GM11168 (cell line): Measurements from ENCODE around the gene CMSS1.

Experiments
- in situ Hi-C: fragments of 300-500 bp; cut with MboI; formaldehyde crosslinking; loops from one replicate; pipeline ENCODE4 v1.12.0; 2022; ENCODE audit warnings: low sequenced_read_pairs; ENCODE audit not compliant: unreplicated experiment

The CMSS1 gene

DNA sequence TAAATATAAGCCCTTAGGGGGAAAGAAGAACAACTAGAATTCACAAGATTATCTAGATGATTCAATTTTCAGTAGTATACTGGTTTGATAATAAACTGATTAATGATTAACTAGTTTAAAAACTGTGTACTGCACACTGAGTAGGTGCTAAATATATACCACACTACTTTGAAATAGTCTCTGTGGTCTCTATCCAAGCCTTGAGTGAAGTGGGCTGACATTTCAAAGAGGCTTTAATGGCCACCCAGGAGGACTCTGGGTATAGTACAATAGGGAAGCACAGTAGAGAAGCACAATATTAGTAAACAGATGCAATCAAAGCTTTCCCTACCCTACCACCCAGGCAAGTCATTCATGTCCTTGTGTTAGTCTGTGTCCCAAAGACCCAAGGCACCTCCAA, 249.9 kb downstream of the CMSS1 start:
- in situ Hi-C loops: loop anchor here (5.0 kb wide), 1 partner anchor 185 kb away; no protein-coding TSS in a partner anchor

DNA sequence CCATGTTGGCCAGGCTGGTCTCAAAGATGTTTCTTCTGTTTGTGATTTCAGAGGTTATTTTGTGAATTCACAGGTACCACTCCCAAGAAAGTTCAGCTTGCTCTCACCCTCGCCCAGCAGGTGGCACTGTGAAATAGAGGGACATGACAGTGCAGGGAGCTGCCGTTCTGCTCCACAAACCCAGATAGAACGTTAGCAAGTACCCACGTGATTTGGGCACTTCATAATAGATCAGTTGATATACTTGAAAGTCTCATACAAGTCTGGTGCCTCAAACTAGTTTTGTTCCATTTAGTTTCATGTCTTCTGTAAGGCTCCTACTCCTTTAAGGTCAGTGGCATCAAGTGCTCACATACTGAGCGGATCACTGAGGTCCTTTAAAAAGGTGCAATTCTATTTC, 251.2 kb downstream of the CMSS1 start:
- in situ Hi-C loops: loop anchor here (5.0 kb wide), 1 partner anchor 183 kb away; no protein-coding TSS in a partner anchor

DNA sequence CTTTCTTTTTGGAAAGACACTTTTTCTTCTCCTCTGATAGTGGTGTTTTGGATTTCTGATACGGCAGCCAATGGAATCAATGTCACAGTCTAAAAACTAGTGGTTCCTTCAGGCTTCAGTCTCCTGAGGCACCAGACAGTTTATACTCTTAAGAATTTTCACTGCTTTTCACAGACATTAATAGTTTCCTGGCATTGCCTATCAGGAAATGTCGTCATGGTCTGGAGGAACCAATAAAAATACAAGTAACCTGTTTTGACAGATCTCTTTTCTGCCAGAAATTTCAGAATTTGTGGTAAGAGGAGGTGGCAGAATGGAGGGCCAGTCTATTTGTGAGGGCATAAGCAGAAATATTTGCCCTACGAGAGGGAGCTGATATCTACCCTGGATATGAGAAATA, 251.8 kb downstream of the CMSS1 start:
- in situ Hi-C loops: loop anchor here (5.0 kb wide), 1 partner anchor 183 kb away; no protein-coding TSS in a partner anchor

DNA sequence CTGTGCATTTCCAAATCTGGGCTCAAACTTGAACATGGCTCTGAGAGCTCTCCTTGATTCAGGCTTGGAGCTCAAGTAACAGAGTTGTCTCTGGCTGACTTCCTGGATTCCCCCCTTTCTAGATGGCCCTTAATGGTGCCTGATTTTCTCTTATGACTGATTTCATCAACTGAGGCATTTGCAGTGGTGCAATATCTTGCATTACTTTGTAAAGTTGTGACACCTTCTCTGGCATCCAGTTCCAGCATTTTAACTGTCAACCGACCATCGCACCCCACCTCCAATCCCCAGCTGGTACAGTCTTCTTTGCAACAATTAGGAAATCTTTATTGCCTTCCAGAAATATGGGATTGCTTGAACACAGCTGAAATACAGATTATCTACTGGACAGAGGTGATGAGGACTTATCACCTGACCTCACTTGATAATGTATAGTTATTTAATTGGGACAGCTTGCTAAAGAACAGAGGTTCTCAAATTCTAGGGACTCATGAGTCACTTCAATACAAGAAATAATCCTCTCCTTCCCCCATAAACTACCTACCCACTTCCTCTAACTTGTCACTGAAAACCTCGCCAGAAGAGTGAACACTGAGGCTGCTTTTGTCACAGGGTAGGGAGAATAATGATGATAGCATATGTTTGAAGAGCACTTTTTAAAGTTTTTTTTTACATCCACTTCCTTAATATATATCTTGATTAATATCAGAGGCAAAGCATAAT, 254.8 kb downstream of the CMSS1 start:
- in situ Hi-C loops: loop anchor here (10.0 kb wide), 1 partner anchor 238 kb away; no protein-coding TSS in a partner anchor

DNA sequence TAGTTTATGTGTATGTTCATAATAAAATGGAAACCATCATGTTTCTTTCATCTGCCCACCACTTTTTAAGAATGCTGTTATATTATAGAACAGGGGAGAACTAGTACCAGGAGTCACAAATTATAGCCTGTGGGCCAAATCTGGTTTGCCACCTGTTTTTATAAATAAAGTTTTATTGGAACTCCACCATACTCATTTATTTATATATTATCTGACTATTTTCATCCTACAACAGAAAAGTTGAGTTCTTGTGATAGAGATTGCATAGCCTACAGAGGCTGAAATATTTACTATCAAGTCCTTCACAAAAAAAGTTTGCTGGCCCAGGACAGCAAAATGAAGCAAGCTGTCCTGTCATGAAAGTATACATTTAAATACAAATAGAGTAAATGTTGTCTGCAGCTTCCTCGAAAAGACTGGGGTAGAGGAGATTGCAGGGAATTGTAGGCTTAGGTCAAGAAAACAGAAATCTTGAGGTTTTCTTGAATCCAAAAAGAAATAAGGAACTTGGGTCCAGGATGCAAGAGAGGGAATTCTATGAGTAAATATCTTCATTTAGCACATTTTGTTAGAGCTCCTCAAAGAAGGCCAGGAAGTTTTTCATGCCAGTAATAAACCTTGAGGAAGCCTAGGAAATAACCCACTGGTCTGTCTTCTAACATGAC, 255.5 kb downstream of the CMSS1 start:
- in situ Hi-C loops: loop anchor here (10.0 kb wide), 1 partner anchor 238 kb away; no protein-coding TSS in a partner anchor

DNA sequence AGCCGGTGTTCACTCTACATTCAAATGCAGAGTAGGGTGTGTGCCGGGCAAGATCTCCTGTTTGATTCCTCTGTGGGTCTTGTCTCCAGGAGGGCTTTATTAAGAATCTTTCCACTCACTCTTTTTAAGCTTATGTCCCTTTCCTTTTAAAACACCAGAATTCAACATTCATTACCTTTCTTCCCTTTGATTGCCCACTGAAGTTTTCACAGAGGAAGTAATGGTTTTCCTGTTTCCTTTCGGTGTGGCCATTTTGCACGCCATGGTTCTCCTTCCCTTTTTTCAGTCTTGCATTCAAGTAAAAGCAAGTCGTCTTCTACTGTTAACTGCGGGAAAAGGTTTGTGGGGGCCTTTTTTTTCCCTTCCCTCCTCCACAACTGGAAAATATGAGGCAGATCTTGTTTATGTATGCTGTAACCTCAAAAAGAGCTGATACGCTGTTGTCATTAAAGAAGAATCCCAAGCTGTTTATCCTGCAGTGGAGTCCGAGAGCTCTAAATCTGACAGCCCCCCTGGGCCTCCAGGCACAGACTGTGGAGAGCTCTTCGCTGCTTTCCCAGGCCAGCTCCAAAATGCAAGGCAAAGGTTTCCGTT, 256.1 kb downstream of the CMSS1 start:
- in situ Hi-C loops: loop anchor here (10.0 kb wide), 1 partner anchor 239 kb away; no protein-coding TSS in a partner anchor

DNA sequence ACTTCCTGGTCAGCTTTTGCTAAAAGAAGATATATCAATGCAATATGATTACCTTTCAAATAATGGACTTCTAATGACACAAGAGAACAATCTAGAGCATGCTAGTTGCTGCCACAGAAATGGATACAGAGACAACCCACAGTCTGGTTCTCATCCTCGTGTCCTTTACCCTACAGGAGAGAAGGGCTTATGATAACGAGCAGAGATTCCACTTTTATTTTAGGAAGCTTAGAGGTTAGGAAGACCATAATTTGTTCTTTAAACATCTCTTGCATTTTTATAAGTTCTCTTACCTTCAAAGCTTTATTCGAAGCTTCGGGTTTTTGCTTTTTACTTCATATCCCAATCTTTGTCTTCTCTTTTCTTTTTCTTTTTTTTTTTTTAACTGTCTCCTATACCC, 257.5 kb downstream of the CMSS1 start:
- in situ Hi-C loops: loop anchor here (10.0 kb wide), 1 partner anchor 240 kb away; no protein-coding TSS in a partner anchor

DNA sequence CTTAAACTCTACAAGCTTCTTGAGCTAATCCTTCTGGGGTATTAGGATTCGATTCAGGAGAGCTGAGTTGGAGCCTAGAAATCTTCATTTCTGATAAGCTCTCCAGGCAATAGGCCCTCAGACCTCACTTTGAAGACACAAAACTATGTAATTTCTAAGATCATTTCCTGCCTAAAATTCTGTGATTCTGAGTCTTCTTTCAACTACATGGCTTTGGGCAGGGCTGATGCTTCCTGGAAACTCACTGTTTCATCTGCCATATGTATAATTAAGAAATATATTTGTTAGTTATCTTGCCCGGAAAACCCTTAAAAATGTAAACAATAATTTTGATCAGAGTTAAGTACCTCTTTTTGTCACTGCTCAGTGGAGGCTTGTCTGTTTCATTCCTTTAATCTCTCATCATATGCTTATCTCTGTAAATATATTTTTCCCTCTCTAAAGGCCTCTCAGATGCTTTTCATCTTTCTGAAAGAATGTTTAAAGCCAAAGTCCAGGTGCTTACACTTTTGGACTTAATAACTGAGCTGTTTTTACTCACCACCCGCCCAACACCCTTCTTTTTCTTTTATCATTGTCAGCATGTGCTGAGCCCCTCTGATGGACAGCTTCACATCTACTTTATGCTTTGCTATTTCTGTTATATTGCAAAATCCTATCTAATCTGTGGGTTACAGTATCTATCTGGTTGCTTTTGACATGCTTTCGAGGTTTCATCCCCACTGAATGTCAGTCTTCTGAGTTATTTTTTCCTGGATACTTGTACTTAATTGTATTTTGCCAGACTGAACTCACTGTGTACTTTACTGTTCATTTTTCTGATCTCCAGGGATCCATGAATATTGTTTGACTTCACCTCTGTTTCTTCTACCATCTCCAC, 258.4 kb downstream of the CMSS1 start:
- in situ Hi-C loops: loop anchor here (10.0 kb wide), 1 partner anchor 241 kb away; no protein-coding TSS in a partner anchor

DNA sequence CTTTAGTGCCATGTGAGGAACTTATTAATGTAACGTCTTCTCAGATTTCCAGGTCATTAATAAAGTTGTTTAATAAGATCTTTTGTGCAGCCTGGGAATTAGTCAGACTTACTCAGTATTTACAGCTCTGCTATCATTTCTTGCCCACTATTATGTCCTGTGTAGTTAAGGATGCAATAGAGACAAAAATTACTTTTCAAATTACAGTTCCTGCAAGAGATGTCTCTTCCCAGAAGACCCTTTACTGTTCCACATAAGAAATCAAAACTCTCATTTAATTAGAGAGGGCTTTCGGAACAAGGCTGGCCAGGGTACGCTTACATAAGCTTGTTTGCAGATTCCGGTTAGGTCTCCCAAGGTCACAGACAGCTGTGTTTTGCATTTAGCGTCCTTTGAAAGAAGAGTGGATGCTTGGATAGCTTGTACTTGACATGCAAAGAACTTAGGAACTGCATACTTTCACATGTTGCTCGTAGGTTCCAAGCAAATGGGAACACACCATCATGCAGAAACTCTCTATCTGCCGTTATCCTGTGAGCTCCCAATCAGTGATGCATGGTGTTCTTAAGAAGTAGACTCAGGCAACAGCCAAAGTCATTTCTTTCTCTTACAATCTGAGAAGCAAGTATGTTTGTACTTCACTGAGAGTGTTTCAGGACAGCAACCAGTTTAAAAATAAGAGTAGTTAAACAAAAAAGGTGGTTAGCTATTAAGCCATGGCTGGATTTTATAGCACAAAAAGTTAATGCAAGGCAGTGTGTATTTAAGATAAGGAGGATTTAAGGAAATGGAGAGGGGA, 259.3 kb downstream of the CMSS1 start:
- in situ Hi-C loops: loop anchor here (10.0 kb wide), 1 partner anchor 242 kb away; no protein-coding TSS in a partner anchor

DNA sequence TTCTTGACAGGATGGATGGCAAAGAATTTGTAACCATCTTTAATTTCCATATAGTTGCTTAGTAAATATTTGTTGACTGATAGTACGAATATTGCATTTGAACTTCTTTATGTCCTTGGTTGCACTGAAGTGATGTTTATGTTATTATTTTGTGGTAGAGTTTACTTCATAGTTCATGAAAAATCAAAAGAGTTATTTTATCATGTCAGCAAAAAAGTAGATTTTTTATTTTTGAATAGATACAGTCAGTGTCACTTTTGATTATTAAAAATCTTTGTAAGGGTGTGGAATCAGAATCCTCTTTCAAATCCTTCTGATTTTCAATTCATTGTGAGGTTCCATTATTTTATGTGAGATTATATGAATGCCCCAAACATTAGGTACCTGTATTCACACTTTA, 261.7 kb downstream of the CMSS1 start:
- in situ Hi-C loops: loop anchor here (10.0 kb wide), 1 partner anchor 245 kb away; no protein-coding TSS in a partner anchor

DNA sequence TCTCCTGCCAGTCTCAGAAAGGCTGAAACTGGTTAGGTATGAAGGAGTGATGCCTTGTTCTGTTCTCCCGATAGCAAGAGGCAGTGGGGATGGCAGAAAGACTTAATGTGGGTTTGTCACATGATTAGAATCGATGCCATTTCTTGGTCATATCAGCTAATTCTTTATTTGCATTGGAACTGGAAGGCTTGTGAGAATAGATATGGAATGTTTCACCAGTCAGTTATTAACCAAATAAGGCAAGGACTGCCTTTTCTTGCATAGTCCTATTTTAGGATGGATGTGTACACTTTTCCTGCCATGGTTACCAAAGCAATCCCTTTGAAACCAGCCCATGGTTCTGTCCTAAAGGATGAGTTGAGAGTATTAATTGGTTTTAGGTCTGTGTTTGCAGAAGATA, 262.9 kb downstream of the CMSS1 start:
- in situ Hi-C loops: no loop called here

DNA sequence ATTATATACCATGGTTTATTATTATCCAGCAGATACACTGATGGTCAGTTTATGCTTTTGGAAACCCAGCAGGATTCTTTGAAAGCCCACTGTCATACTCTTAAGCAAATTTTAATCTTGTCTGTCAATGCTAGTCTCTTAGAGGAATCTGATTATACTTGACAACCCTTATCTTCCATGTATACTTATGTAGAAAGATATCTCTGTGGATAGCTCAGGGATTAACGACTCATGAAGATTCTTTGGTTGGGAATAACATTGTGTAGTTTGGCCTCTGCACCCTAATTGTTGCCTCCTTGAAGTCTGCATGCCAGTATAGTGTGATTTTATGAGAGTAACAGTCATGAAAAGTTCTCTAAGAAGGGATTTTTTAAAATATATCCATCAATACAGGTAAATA, 263.6 kb downstream of the CMSS1 start:
- in situ Hi-C loops: no loop called here

DNA sequence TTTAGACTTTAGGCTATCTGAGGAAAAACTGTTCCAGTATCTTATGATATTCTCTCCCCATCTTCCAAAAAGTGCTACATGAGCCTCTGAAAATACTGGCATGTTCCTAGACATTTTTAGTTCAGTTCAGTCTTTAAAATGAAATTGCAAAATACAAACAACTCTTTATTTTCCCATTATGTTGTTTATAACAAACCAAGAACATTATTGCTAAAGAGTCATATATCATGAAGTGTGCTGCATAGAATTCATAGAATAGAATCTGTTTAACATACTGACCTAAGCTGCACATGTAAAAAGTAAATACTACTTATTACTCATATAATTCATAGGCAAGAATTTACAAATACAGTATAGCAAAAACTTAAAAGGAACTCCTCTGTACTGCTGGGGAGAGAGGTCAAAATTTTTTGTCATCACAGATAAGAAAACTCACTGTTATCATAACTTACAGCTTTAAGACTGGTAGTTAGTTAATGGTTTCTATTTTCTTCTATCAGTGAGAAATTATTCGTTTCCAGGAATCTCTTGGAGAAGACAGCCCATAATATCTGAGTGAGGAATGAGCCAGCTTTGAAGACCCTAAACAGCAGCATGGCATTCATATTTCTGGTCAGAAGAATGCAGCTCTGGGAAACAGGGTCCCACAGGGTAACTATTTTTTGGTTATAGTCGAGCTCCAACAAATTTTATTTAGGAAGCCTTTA, 264.5 kb downstream of the CMSS1 start:
- in situ Hi-C loops: no loop called here

DNA sequence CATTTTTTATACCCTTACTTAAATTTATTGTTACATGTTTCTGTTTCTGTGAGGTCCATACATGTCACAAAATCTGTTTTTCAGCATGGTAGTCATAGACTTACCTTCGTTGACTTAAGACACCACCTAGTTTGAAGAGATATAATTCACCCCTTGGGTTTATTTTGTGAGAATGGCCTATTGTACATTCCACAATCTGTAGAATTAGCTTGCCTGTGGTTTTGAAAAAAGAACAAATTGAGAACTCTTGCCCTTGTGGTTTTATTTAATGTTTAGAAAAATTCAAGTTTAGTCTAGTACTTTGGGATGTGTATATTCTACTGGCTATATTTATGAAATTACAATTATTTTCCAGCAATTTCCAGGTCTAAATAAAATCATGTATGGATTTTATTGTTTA, 265.1 kb downstream of the CMSS1 start:
- in situ Hi-C loops: no loop called here

DNA sequence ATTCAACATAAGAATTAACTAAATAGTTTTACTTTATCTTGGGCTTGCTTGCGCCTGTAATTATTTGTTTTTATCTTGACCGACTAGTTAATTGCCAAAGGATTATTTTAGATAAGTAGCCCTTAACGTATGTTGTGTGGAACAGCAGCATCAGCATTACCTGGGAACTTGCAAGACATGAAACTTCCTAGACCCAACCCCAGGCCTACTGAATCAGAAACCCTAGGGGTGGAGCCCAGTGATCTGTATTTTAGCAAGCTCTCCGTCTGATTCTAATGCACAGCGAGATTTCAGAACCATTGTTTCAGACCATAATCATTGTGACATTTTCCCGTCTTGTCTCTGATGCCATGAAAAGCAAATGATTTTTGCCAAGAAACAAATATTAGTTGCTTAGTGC, 265.5 kb downstream of the CMSS1 start:
- in situ Hi-C loops: no loop called here

DNA sequence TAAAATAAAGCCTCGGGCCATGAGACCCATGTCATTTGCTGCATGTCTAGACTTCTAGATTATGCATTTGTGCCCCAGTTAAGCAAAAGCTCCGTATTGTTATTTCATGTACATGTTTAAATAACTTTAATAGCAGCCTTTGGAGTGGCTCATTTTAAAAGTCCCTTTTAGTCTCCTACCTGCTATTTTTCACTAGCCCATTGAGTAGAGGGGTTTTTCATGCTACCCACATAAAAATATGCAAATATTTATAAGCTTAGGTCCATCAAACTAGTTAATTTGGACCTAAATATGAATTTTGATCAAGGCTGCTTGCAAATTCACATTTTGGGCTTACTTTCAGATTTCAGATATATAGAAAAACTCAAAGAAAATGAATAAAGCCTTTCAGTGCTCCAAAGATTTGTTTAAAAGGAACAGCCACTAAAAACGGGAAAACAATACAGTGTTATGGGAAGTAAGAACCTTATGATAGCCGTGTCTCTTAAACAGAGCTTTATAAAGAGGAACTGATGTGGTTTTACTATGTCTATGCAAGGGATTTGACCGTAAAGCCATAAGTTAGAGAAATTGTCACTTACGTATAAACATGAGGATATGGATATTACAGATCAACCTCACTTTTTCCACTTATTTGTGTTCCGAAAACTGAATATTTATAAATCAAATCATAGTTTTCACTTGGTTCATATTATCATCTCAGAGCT, 266.6 kb downstream of the CMSS1 start:
- in situ Hi-C loops: no loop called here

DNA sequence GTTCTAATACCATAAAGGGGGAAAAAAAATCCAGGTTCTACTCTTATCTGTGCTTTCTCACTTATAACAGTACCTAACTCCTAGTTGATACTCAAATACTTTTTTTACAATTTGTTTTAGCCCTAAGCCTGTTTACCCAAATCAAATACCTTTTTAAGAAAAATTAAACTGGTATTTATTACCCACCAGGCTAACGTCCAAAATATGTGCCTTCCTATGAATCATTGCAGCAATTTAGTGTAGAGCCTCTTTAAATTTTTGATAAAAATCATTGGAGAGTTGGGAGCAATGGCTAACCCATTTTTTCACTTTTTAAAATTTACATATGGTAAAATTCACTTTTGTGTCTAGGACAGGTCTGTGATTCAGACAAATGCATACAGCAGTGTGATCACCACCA, 268.7 kb downstream of the CMSS1 start:
- in situ Hi-C loops: no loop called here

DNA sequence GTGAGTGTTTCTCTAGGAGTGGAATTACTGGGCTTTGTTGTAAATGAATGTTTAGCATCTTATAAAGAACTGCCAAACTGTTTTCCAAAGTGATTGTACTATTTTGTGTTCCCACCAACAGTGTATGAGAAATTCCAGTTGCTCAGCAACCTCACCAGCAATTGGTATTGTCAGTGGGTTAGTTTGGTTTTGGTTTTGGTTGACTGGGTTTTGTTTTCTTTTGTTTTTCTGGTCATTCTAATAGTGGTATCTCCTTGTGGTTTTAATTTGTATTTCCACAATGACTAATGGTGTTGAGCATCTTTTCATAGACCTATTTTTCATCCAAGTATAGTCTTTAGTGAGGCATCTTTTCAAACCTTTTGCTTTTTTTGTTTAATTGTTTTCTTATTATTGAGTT, 269.5 kb downstream of the CMSS1 start:
- in situ Hi-C loops: no loop called here
